Smooth muscle cell (in vitro differentiated cells): Measurements from ENCODE around the gene PGBD1. TPM values are rescaled to one million over a fixed set of nuclear protein-coding genes. Genes with fewer than 3 reads are reported as not detected.

ENCODE experiments used
- DNase-seq: peaks from one replicate; lab custom pipeline; 2025; ENCODE audit not compliant: unreplicated experiment; lab: John Stamatoyannopoulos, UW
- H2AFZ ChIP-seq: fragments of 200-600 bp; sonication (generic); 2 replicates; pipeline ENCODE4 v1.6.0; 2016; ENCODE audit warnings: antibody characterized with exemption, low read depth, mild to moderate bottlenecking
- H3F3A ChIP-seq: fragments of 200-600 bp; sonication (generic); 2 replicates; pipeline ENCODE4 v1.6.0; 2017; ENCODE audit warnings: antibody characterized with exemption, low read depth
- H3K27ac ChIP-seq: fragments of 200-600 bp; sonication (generic); 2 replicates; pipeline ENCODE4 v1.5.1; 2016; ENCODE audit warnings: low read depth, mild to moderate bottlenecking
- H3K27me3 ChIP-seq: fragments of 200-600 bp; sonication (generic); 2 replicates; pipeline ENCODE4 v1.6.1; 2016; ENCODE audit warnings: low read depth, mild to moderate bottlenecking
- H3K36me3 ChIP-seq: fragments of 200-600 bp; sonication (generic); 2 replicates; pipeline ENCODE4 v1.5.1; 2016; ENCODE audit warnings: low read depth
- H3K4me1 ChIP-seq: fragments of 200-600 bp; sonication (generic); 2 replicates; pipeline ENCODE4 v1.5.1; 2016; ENCODE audit warnings: low read depth
- H3K4me2 ChIP-seq: fragments of 200-600 bp; sonication (generic); 2 replicates; pipeline ENCODE4 v1.6.0; 2016; ENCODE audit warnings: mild to moderate bottlenecking
- H3K4me3 ChIP-seq: fragments of 200-600 bp; sonication (generic); 2 replicates; pipeline ENCODE4 v1.5.1; 2016; ENCODE audit warnings: mild to moderate bottlenecking
- H3K79me2 ChIP-seq: fragments of 200-600 bp; sonication (generic); 2 replicates; pipeline ENCODE4 v1.6.0; 2016; ENCODE audit warnings: low read depth, mild to moderate bottlenecking
- H3K9ac ChIP-seq: fragments of 200-600 bp; sonication (generic); 2 replicates; pipeline ENCODE4 v1.6.0; 2016; ENCODE audit warnings: low read depth
- H3K9me3 ChIP-seq: fragments of 200-600 bp; sonication (generic); replicated peaks from 2 replicates; pipeline ENCODE4 v1.5.1; 2016; ENCODE audit warnings: low read depth
- H4K20me1 ChIP-seq: fragments of 200-600 bp; sonication (generic); 2 replicates; pipeline ENCODE4 v1.6.0; 2016; ENCODE audit warnings: low read depth
- WGBS: methylation state at CpG from one replicate; pipeline ENCODE4 v1.1.7; 2016; ENCODE audit warnings: low lambda C conversion rate; 5-methylcytosine and 5-hydroxymethylcytosine counted together
- polyA plus RNA-seq: library from polyadenylated mRNA; unstranded; fragments of >200 nt; fragmentation: Nextera tagmentation; extraction: Ambion mirVana; gene quantifications from 2 replicates; pipeline ENCODE4 v1.2.1, GENCODE V29; 2016
- total RNA-seq: library from RNA; depleted of rRNA; stranded (reverse); fragments of >200 nt; gene quantifications from 2 replicates; pipeline ENCODE4 v1.2.3, GENCODE V29; 2014
- TF ChIP-seq, protein P1 (sequence below): fragments of 200-600 bp; sonication (generic); IDR thresholded peaks from 2 replicates; pipeline ENCODE4 v1.5.1; 2017; ENCODE audit warnings: borderline replicate concordance, mild to moderate bottlenecking, antibody characterized with exemption; ENCODE audit not compliant: insufficient read depth, poor library complexity, severe bottlenecking

PGBD1 gene
- total and polyA plus RNA-seq, 2 experiments from 2014 or later: 9.7 to 15.1 TPM

DNA sequence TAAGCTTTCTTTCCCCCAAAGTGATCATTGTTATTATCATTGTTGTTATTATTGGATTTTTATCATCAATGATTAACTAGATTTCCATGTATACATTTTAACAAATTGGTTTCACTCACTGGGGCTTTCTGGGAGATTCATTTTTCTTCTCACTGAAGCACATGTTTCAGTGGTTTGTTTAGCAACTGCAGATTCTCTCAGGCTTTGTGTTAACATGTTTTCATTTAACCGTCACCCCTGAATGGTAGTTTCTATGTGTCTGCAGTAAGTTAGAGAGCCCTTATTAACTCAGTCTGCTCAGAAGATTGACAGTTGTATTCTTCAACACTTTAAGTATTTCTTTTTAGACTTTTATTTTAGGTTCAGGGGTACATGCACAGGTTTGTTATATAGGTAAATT is 41.7 kb upstream of the PGBD1 start:
- Histone ChIP-seq H3K27me3 (no peaks in the 10 kb centered on the region), H3K9me3 (no peaks in the 10 kb centered on the region), H3K79me2 (no peaks in the 10 kb centered on the region), H4K20me1 (no peaks in the 10 kb centered on the region), H3K9ac (no peak overlapping the region), H3K4me1 (no peaks in the 10 kb centered on the region), H3K4me2 (no peak overlapping the region), H3K4me3 (no peak overlapping the region), H2AFZ (no peak overlapping the region), H3K27ac (no peak overlapping the region), H3F3A (no peaks in the 10 kb centered on the region), H3K36me3 (peaks cover 6% of the 10 kb centered on the region)
- WGBS: 97% methylated on average over 1 of the region's 1 CpG
- DNase-seq: no peak
- TF ChIP-seq, protein P1, sequence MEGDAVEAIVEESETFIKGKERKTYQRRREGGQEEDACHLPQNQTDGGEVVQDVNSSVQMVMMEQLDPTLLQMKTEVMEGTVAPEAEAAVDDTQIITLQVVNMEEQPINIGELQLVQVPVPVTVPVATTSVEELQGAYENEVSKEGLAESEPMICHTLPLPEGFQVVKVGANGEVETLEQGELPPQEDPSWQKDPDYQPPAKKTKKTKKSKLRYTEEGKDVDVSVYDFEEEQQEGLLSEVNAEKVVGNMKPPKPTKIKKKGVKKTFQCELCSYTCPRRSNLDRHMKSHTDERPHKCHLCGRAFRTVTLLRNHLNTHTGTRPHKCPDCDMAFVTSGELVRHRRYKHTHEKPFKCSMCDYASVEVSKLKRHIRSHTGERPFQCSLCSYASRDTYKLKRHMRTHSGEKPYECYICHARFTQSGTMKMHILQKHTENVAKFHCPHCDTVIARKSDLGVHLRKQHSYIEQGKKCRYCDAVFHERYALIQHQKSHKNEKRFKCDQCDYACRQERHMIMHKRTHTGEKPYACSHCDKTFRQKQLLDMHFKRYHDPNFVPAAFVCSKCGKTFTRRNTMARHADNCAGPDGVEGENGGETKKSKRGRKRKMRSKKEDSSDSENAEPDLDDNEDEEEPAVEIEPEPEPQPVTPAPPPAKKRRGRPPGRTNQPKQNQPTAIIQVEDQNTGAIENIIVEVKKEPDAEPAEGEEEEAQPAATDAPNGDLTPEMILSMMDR: no peak

DNA sequence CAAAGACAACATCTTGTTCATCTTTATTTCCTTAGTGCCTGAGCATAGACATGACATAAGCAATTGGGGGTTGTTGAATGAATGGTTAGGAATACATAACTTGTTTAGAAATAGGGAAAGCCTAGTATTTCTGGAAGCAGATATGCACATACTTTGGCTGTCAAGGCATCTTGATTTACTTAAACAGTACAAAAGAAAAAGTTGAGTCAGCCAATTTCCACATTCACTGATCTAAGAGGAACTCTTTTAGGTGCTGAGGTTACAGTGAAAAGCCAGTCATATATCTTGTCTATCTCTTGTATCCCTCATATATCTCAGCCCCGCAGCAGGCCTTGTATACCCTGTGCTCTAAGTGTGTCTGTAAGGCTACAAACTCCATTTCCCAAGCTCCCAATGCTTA is 40.9 kb upstream of the PGBD1 start:
- H3K9ac ChIP-seq: no peak overlapping the region
- no peaks in the 10 kb centered on the region for H3K79me2 ChIP-seq
- H3K4me3 ChIP-seq: no peak overlapping the region
- H3F3A ChIP-seq: no peaks in the 10 kb centered on the region
- 92% methylated on average over 1 of the region's 1 CpG for WGBS
- no peak overlapping the region for H3K4me2 ChIP-seq
- DNase-seq: no peak
- H3K36me3 ChIP-seq: peaks cover 10% of the 10 kb centered on the region
- H3K9me3 ChIP-seq: no peaks in the 10 kb centered on the region
- no peaks in the 10 kb centered on the region for H3K27me3 ChIP-seq
- no peaks in the 10 kb centered on the region for H3K4me1 ChIP-seq
- TF ChIP-seq, protein P1: no peak
- no peak overlapping the region for H2AFZ ChIP-seq
- no peaks in the 10 kb centered on the region for H4K20me1 ChIP-seq
- H3K27ac ChIP-seq: no peak overlapping the region

DNA sequence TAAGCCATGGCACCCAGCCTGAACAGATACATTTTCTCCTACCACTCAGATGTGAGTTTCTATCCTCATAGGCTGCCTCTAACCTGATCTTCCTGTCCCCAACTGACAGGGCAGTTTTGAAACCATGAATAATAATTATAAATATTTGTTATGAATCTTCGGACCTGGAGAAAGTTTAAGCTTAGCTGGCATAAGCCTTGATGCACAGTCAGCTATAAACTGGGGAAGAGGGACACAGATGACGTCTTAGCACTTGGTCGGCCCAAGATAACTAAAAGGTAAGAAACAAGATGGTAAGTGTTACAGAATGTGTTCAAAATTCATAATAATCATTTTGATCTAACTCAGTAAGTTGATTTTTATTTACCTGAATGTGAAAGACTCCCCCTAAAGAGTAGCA is 37.4 kb upstream of the PGBD1 start:
- Histone ChIP-seq H4K20me1 (no peaks in the 10 kb centered on the region), H2AFZ (no peak overlapping the region), H3K4me2 (no peak overlapping the region), H3K4me3 (no peak overlapping the region), H3K27ac (no peak overlapping the region), H3K27me3 (no peaks in the 10 kb centered on the region), H3K9me3 (no peaks in the 10 kb centered on the region), H3F3A (no peaks in the 10 kb centered on the region), H3K9ac (no peak overlapping the region), H3K36me3 (peaks cover 5% of the 10 kb centered on the region), H3K4me1 (no peaks in the 10 kb centered on the region), H3K79me2 (no peaks in the 10 kb centered on the region)
- TF ChIP-seq, protein P1: no peak
- 99% methylated on average over 3 of the region's 3 CpGs for WGBS
- DNase-seq: no peak

DNA sequence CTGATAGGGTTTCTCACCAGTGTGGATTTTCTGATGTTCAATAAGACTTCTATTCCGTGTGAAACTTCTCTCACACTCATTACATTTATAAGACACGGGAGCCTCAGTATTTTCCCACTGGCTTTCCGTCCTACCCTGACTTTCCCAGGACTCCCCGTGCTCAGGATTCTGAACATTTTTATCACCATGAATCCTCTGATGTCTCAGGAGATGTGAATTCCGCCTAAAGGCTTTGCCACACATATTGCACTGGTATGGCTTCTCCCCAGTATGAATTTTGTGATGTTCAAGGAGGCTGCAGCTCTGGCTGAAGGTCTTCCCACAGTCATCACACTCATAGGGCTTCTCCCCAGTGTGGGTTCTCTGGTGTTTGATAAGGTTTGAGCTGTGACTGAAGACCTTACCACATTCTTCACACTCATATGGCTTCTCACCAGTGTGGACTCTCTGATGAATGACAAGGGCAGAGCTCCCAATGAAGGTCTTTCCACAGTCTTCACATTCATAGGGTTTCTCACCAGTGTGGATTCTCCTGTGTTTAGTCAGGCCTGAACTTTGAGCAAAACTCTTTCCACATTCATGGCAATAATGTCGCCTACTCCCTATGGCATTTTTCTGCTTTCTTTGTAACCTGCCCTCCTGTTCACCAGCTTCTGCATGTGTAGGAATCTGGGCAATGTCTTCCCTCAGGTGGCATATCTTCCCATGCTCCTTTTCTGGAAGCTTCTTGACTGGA is 36.0 kb upstream of the PGBD1 start:
- TF ChIP-seq, protein P1: no peak
- H3K79me2 ChIP-seq: peaks cover 2% of the 10 kb centered on the region
- peaks cover 5% of the 10 kb centered on the region for H3K36me3 ChIP-seq
- H3K27me3 ChIP-seq: no peaks in the 10 kb centered on the region
- no peak overlapping the region for H2AFZ ChIP-seq
- no peak overlapping the region for H3K4me3 ChIP-seq
- no peak for DNase-seq
- H3K9ac ChIP-seq: no peak overlapping the region
- H3K27ac ChIP-seq: no peak overlapping the region
- H4K20me1 ChIP-seq: no peaks in the 10 kb centered on the region
- no peaks in the 10 kb centered on the region for H3F3A ChIP-seq
- H3K4me2 ChIP-seq: no peak overlapping the region
- no peaks in the 10 kb centered on the region for H3K9me3 ChIP-seq
- 95% methylated on average over 6 of the region's 6 CpGs for WGBS
- H3K4me1 ChIP-seq: peaks cover under 1% of the 10 kb centered on the region
